ENCODE measurements around the gene DLX1. TPM values are rescaled to one million over a fixed set of nuclear protein-coding genes. Genes with fewer than 3 reads are reported as not detected.

The DLX1 gene
- total RNA-seq (ENCODE audit: unreplicated experiment) = 0.61 TPM
- long read RNA-seq, partial matches to known transcripts = 0 of 1 reads
- long read RNA-seq, other reads (novel, unspliced or antisense) = 1 of 1 reads

DNA sequence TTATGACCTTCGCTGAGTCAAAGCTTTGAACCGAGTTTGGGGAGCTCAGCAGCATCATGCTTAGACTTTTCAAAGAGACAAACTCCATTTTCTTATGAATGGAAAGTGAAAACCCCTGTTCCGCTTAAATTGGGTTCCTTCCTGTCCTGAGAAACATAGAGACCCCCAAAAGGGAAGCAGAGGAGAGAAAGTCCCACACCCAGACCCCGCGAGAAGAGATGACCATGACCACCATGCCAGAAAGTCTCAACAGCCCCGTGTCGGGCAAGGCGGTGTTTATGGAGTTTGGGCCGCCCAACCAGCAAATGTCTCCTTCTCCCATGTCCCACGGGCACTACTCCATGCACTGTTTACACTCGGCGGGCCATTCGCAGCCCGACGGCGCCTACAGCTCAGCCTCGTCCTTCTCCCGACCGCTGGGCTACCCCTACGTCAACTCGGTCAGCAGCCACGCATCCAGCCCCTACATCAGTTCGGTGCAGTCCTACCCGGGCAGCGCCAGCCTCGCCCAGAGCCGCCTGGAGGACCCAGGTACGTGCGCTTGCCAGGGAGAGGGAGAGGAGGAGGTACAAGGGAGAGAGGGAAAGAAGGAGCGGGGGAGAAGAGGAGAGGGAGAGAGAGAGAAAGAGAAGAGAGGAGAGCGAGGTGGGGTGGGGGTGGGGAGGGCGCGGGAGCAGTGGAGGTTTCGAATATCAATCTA, at the start of gene DLX1:
Gene DLX1 (plus strand): TSS at position 48 of the 700 bp plus-strand sequence. CDS start 171 bp downstream, at position 219.
- H3K4me1 Mint-ChIP-seq (ENCODE audit: low read depth, unreplicated experiment) = peaks cover 28% of the 10 kb centered on the region
- H3K4me3 Mint-ChIP-seq (ENCODE audit: unreplicated experiment) = peak within 1 kb of the TSS; percentile 90
- no peak for DNase-seq
- no peaks in the 10 kb centered on the region for H3K36me3 Mint-ChIP-seq (ENCODE audit: unreplicated experiment)
- peaks cover 23% of the 10 kb centered on the region for H3K9me3 Mint-ChIP-seq (ENCODE audit: unreplicated experiment)
- peak within 1 kb of the TSS; percentile 17 for H3K27ac Mint-ChIP-seq (ENCODE audit: unreplicated experiment)
- peaks cover 58% of the 10 kb centered on the region for H3K27me3 Mint-ChIP-seq (ENCODE audit: unreplicated experiment)
- TF ChIP-seq CTCF (IDR thresholded peaks at IDR 0.05; ENCODE audit: partially characterized antibody, unreplicated experiment) = no peak

- Mint-ChIP-seq H3K4me1 (ENCODE audit: low read depth, unreplicated experiment) (no peaks in the 10 kb centered on the region), H3K27ac (ENCODE audit: unreplicated experiment) (no peak overlapping the region), H3K4me3 (ENCODE audit: unreplicated experiment) (no peak overlapping the region), H3K9me3 (ENCODE audit: unreplicated experiment) (no peaks in the 10 kb centered on the region), H3K27me3 (ENCODE audit: unreplicated experiment) (no peaks in the 10 kb centered on the region), H3K36me3 (ENCODE audit: unreplicated experiment) (no peaks in the 10 kb centered on the region)
- DNase-seq = no peak
- TF ChIP-seq CTCF (IDR thresholded peaks at IDR 0.05; ENCODE audit: partially characterized antibody, unreplicated experiment) = no peak
These were observed 47.2 kb upstream of the DLX1 start for GRCh38 chr2:172038121-172038520.

GRCh38 chr2:172038604-172039003, 46.7 kb upstream of the DLX1 start:
- no peak for TF ChIP-seq CTCF (IDR thresholded peaks at IDR 0.05; ENCODE audit: partially characterized antibody, unreplicated experiment)
- H3K36me3 Mint-ChIP-seq (ENCODE audit: unreplicated experiment) = no peaks in the 10 kb centered on the region
- H3K4me1 Mint-ChIP-seq (ENCODE audit: low read depth, unreplicated experiment) = no peaks in the 10 kb centered on the region
- no peaks in the 10 kb centered on the region for H3K27me3 Mint-ChIP-seq (ENCODE audit: unreplicated experiment)
- DNase-seq = no peak
- no peak overlapping the region for H3K27ac Mint-ChIP-seq (ENCODE audit: unreplicated experiment)
- H3K4me3 Mint-ChIP-seq (ENCODE audit: unreplicated experiment) = no peak overlapping the region
- no peaks in the 10 kb centered on the region for H3K9me3 Mint-ChIP-seq (ENCODE audit: unreplicated experiment)

DNA sequence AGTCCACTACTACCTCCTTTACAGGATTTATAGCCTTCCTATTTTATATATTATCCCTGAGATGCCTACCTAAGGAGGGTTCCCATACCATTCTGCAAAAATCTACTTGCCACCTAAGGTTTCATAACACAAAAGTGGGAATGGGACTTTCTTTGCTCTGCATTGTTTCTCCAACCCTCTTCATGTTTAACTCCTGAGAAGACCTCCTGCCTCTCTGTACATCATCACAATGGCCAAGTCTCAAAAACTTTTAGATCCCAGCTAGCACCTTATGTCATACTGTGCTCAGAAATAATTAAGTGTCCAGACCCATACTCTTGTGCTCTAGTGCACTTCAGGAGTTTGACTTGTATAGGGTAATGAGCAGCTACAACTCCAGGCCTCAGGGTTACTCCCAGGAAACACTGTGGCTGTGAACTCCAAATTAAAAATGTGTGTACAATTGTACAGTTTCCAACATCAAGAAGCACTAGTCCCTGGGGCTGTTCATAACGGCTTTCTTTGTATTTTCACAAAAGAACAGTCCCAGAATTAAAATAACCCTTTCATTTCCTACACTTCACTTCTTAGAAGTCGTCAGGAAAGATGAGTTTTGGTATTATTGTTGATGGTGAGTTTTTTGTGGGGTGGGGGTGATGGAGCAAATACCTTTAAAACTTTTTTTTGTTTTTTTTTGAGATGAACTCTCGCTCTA, 46.1 kb upstream of the DLX1 start:
- Mint-ChIP-seq H3K27me3 (ENCODE audit: unreplicated experiment) (no peaks in the 10 kb centered on the region), H3K36me3 (ENCODE audit: unreplicated experiment) (no peaks in the 10 kb centered on the region), H3K9me3 (ENCODE audit: unreplicated experiment) (no peaks in the 10 kb centered on the region), H3K4me3 (ENCODE audit: unreplicated experiment) (no peak overlapping the region), H3K4me1 (ENCODE audit: low read depth, unreplicated experiment) (no peaks in the 10 kb centered on the region), H3K27ac (ENCODE audit: unreplicated experiment) (no peak overlapping the region)
- no peak for DNase-seq
- TF ChIP-seq CTCF (IDR thresholded peaks at IDR 0.05; ENCODE audit: partially characterized antibody, unreplicated experiment) = no peak

- no peak overlapping the region for H3K27ac Mint-ChIP-seq (ENCODE audit: unreplicated experiment)
- H3K9me3 Mint-ChIP-seq (ENCODE audit: unreplicated experiment) = no peaks in the 10 kb centered on the region
- H3K4me3 Mint-ChIP-seq (ENCODE audit: unreplicated experiment) = no peak overlapping the region
- no peaks in the 10 kb centered on the region for H3K36me3 Mint-ChIP-seq (ENCODE audit: unreplicated experiment)
- no peak for TF ChIP-seq CTCF (IDR thresholded peaks at IDR 0.05; ENCODE audit: partially characterized antibody, unreplicated experiment)
- H3K4me1 Mint-ChIP-seq (ENCODE audit: low read depth, unreplicated experiment) = no peaks in the 10 kb centered on the region
- DNase-seq = no peak
- no peaks in the 10 kb centered on the region for H3K27me3 Mint-ChIP-seq (ENCODE audit: unreplicated experiment)
These were observed 45.0 kb upstream of the DLX1 start for GRCh38 chr2:172040311-172040710.

All from glutamatergic neuron (in vitro differentiated cells).